Ectodermal cell (in vitro differentiated cells): ENCODE measurements around the gene FAM181A.

Experiments
- H3K27ac ChIP-seq: 2 replicates; pipeline ENCODE4 v1.7.0; 2013; ENCODE audit warnings: mild to moderate bottlenecking, low read depth, low read length; ENCODE audit not compliant: insufficient read depth, poor library complexity, severe bottlenecking
- H3K27me3 ChIP-seq: 2 replicates; pipeline ENCODE4 v1.7.0; 2013; ENCODE audit warnings: mild to moderate bottlenecking, low read length; ENCODE audit not compliant: insufficient read depth, control insufficient read depth, poor library complexity, severe bottlenecking
- H3K36me3 ChIP-seq: one replicate; pipeline ENCODE4 v1.7.0; 2013; ENCODE audit warnings: low read length; ENCODE audit not compliant: control insufficient read depth, insufficient read depth
- H3K4me1 ChIP-seq: one replicate; pipeline ENCODE4 v1.7.0; 2013; ENCODE audit warnings: low read length; ENCODE audit not compliant: control insufficient read depth, insufficient read depth
- H3K4me3 ChIP-seq: 2 replicates; pipeline ENCODE4 v1.7.0; 2013; ENCODE audit warnings: low read depth, low read length, control low read depth; ENCODE audit not compliant: insufficient read depth
- H3K9me3 ChIP-seq: 2 replicates; pipeline ENCODE4 v1.7.0; 2013; ENCODE audit warnings: mild to moderate bottlenecking, low read length, moderate library complexity; ENCODE audit not compliant: control insufficient read depth
- WGBS, 2 experiments: methylation state at CpG; one replicate each; pipeline ENCODE4 v1.1.7; 2013; ENCODE audit warnings: missing lambda C conversion rate in 2 of 2; 5-methylcytosine and 5-hydroxymethylcytosine counted together

The FAM181A gene

GRCh38 chr14:93892505-93892839 is 34.7 kb upstream of the FAM181A start:
- WGBS, 2 experiments = 79 to 81% methylated on average over 5 of the region's 5 CpGs
- Histone ChIP-seq H3K4me1 (peaks cover 27% of the 10 kb centered on the region), H3K4me3 (no peak overlapping the region), H3K27me3 (no peaks in the 10 kb centered on the region), H3K27ac (no peak overlapping the region), H3K36me3 (no peaks in the 10 kb centered on the region), H3K9me3 (no peaks in the 10 kb centered on the region)

GRCh38 chr14:93892923-93893558 is 34.1 kb upstream of the FAM181A start:
- 39 to 42% methylated on average over 13 of the region's 13 CpGs for WGBS, 2 experiments
- Histone ChIP-seq H3K36me3 (no peaks in the 10 kb centered on the region), H3K27me3 (no peaks in the 10 kb centered on the region), H3K4me1 (peaks cover 27% of the 10 kb centered on the region), H3K4me3 (no peak overlapping the region), H3K27ac (no peak overlapping the region), H3K9me3 (no peaks in the 10 kb centered on the region)

DNA sequence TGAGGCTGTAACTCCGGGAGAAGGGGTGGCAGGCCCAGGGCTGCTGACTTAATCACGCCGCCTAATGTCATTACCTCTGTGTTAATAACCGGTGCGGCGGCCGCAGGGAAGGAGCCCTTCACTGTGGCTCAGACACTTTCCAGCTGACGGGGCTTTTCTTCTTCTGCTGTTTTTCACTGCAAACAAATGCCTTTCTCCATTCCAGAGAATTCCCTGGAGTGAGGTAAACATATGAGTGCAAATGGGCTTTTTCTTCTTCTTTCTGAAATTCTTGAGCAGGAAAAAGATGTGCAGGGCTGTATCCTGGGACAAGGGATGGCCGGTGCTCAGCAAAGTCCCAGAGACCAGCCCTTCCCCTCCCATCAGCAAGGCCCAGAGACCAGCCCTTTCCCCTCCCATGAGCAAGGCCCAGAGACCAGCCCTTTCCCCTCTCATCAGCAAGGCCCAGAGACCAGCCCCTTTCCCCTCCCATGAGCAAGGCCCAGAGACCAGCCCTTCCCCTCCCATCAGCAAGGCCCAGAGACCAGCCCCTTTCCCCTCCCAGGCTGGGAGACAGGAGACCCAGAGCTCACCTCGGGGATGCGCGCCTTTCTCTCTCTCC is 33.4 kb upstream of the FAM181A start:
- peaks cover 27% of the 10 kb centered on the region for H3K4me1 ChIP-seq
- H3K4me3 ChIP-seq = no peak overlapping the region
- H3K27ac ChIP-seq = no peak overlapping the region
- no peaks in the 10 kb centered on the region for H3K9me3 ChIP-seq
- WGBS, 2 experiments = 54 to 57% methylated on average over 12 of the region's 12 CpGs
- no peaks in the 10 kb centered on the region for H3K36me3 ChIP-seq
- no peaks in the 10 kb centered on the region for H3K27me3 ChIP-seq

GRCh38 chr14:93895023-93895604 is 32.0 kb upstream of the FAM181A start:
- 67 to 69% methylated on average over 9 of the region's 9 CpGs for WGBS, 2 experiments
- H3K9me3 ChIP-seq = no peaks in the 10 kb centered on the region
- no peaks in the 10 kb centered on the region for H3K27me3 ChIP-seq
- no peak overlapping the region for H3K27ac ChIP-seq
- no peak overlapping the region for H3K4me3 ChIP-seq
- no peaks in the 10 kb centered on the region for H3K36me3 ChIP-seq
- H3K4me1 ChIP-seq = peaks cover 27% of the 10 kb centered on the region

DNA sequence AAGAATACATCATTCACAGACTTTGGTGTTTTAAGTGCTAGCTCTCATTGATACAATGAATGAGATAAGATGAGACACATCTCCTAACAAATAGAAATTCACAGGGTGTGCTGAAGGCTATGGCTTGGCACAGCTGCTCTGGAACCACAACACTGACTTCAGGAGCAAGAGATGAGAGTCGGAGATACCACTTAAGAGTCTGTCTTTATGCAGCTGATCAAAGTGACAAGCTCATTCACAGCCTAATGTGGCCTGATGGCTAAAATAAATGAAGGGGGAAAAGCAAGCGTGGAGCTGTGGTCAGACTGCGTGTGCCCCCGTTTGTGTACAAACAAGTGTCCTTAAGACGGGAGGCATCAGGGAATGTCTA is 29.7 kb upstream of the FAM181A start:
- Histone ChIP-seq H3K27ac (no peak overlapping the region), H3K4me1 (peaks cover 23% of the 10 kb centered on the region), H3K36me3 (no peaks in the 10 kb centered on the region), H3K9me3 (no peaks in the 10 kb centered on the region), H3K27me3 (no peaks in the 10 kb centered on the region), H3K4me3 (no peak overlapping the region)
- WGBS, 2 experiments = 91 to 93% methylated on average over 5 of the region's 5 CpGs

GRCh38 chr14:93898081-93898611 is 29.0 kb upstream of the FAM181A start:
- H3K27me3 ChIP-seq = no peaks in the 10 kb centered on the region
- 92% methylated on average over 15 of the region's 15 CpGs for WGBS, 2 experiments
- no peak overlapping the region for H3K4me3 ChIP-seq
- H3K36me3 ChIP-seq = no peaks in the 10 kb centered on the region
- H3K4me1 ChIP-seq = peaks cover 20% of the 10 kb centered on the region
- no peaks in the 10 kb centered on the region for H3K9me3 ChIP-seq
- H3K27ac ChIP-seq = no peak overlapping the region

DNA sequence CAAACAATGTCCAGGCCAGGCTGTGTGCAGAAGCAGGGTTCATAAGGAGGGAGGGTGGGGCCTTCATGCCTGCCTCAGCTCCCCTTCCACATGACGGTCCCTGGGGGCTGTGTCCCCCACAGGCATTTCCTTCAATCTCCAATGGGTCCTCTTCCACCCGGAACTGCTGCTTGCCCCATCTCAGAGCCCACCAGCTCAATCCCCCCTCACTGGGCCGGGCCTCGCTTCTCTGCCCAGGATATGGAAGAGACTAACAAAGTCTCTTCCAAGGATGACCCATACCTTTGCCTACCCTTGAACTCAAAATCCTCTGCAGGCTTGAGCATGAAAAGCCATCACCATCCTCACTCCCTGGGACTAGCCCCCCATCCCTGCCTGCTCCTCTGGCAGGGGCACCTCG is 28.4 kb upstream of the FAM181A start:
- H3K4me1 ChIP-seq = peaks cover 15% of the 10 kb centered on the region
- H3K9me3 ChIP-seq = no peaks in the 10 kb centered on the region
- no peaks in the 10 kb centered on the region for H3K36me3 ChIP-seq
- H3K4me3 ChIP-seq = no peak overlapping the region
- no peak overlapping the region for H3K27ac ChIP-seq
- H3K27me3 ChIP-seq = no peaks in the 10 kb centered on the region
- WGBS, 2 experiments = 90 to 93% methylated on average over 5 of the region's 5 CpGs

- H3K27ac ChIP-seq = no peak overlapping the region
- no peaks in the 10 kb centered on the region for H3K36me3 ChIP-seq
- WGBS, 2 experiments = 77 to 80% methylated on average over 6 of the region's 6 CpGs
- no peaks in the 10 kb centered on the region for H3K27me3 ChIP-seq
- H3K4me1 ChIP-seq = no peaks in the 10 kb centered on the region
- no peaks in the 10 kb centered on the region for H3K9me3 ChIP-seq
- H3K4me3 ChIP-seq = no peak overlapping the region
These were observed 25.3 kb upstream of the FAM181A start for GRCh38 chr14:93901813-93902212.

GRCh38 chr14:93902619-93903307 is 24.4 kb upstream of the FAM181A start:
- 94 to 95% methylated on average over 13 of the region's 13 CpGs for WGBS, 2 experiments
- no peaks in the 10 kb centered on the region for H3K27me3 ChIP-seq
- H3K27ac ChIP-seq = no peak overlapping the region
- no peaks in the 10 kb centered on the region for H3K9me3 ChIP-seq
- no peaks in the 10 kb centered on the region for H3K4me1 ChIP-seq
- H3K36me3 ChIP-seq = no peaks in the 10 kb centered on the region
- no peak overlapping the region for H3K4me3 ChIP-seq
